Fibroblast of peridontal ligament (primary cell): ENCODE data around the gene VWC2.

Experiments
- DNase-seq: peaks from one replicate; pipeline ENCODE4 v3.0.0-alpha.2; 2010; ENCODE audit errors: extremely low read depth

VWC2 gene

DNA sequence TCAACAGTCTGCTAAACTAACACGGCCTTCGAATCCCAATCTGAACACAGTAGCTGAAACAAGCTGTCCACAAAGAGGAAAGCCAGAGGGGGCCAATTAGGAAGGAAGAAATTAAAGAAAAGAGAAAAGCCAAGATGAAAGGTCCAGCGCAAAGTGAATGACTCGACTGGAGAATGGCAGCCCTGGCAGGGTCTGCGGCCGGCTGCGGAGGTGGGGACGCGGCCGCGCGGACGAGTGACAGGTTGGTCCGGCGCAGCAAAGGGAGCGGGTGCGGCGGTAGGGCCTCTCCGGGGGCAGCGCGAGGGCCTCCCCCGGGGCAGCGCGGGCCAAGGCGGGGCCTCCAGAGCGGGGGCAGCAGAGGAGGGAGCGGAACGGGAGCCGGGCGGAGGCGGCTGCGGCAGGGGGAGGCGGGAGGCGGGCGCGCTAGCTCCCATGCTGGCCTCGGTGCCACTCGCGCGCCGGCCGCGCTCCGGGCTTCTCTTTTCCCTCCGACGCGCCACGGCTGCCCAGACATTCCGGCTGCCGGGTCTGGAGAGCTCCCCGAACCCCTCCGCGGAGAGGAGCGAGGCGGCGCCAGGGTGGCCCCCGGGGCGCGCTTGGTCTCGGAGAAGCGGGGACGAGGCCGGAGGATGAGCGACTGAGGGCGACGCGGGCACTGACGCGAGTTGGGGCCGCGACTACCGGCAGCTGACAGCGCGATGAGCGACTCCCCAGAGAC lies at the start of gene VWC2:
Gene VWC2, plus strand, starts transcription at position 421 of the 718 bp plus-strand sequence. CDS start 1,798 bp downstream, outside the sequence.
- no peak for DNase-seq

- DNase-seq = no peak
These were observed 49.4 kb upstream of the VWC2 start for GRCh38 chr7:49724071-49724470.

DNA sequence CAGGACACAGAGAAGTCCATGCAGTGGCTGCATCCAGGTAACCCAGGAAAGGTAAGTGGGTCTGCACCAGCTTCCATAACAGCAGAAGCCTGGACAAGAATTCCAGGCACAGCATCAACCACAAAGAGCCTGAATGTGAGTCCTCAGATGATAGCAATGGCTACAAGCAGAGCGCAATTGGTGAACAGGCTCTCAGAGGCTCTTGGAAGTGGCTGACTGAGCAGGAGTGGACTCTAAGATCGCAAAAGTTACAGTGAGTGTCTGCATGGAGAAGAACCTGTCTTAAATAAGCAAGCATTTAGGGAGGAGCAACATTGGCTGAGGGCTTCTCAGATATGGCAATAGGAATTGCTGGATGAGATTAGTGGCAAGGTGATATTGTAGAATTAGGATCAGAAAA lies 41.6 kb upstream of the VWC2 start:
- DNase-seq = no peak

- DNase-seq = no peak
These were observed 10.8 kb upstream of the VWC2 start for GRCh38 chr7:49762666-49763065.

DNA sequence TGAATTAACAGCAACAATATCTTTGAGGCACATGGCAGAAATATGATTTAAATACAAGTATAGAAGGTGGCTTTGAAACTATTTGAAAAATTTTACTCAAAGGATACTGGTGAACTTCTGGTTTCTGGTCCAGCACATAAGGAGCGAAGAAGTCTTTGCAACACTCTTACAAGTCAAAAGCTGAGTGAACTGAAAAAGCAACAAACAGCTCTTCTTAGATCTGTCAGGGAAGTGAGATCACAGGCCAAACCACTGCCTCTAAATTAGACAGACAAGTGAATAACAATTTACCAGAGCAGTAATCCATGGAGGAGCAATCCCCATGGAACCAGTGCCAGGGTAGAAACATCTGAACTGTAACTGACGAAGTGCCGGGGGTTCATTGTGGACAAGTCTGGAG lies 9.6 kb upstream of the VWC2 start:
- no peak for DNase-seq

DNA sequence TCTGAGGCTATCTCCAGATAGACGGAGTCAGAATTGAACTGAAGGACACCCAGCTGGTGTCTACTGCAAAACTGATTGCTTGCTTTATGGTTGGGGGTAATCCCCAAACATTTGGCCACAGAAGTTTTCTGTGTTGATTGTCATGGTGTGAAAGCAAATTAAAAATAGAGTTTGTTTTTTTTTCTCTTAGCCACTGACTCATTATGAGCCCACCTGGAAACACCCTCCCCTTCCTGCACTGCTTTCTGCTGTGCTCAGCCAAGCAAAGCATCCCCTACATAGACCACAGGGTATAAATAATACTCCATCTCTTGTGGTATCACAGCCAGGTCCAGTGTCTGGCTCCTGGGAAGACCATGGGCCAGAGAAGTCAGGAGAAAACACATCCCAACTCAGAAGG lies 6.5 kb upstream of the VWC2 start:
- DNase-seq = no peak

DNA sequence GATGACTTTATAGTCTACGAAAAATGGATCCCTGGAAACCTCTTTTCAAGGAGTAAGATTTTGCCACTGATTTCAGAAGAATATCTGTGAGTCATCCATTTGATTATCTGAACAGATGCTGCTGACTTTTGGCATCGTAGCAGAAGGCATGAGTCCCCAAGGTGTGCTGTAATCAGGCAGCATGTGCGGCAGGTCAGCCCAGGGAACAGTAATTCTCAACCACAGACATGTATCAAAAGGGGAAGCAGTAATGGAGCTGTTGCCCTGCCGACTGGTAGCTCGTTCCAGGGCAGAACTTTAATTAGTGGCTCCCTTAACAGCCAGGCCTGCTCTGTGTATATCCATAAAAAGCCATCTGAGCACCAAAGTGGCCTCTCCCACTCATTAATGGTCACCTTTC lies 5.7 kb upstream of the VWC2 start:
- DNase-seq = no peak

DNA sequence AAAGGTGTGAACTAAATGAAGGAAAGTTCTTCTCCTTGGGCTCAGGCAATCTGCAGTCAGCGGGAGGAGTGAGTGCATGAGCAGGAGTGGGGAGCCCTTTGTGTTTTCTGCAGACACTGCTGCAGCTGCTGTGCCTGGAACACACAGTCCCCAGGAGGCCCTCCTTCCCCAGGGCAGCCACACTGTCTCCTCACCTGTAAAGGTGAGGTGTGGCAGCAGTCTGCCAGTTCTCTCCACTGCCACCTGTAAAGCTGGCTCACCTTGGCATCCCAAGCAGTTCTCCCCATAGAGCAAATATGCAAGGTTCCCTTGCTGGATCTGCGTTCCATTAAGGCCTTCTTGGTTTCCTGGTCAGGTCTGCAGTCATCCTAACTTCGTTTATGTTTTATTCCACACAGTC lies 5.2 kb upstream of the VWC2 start:
- no peak for DNase-seq

DNA sequence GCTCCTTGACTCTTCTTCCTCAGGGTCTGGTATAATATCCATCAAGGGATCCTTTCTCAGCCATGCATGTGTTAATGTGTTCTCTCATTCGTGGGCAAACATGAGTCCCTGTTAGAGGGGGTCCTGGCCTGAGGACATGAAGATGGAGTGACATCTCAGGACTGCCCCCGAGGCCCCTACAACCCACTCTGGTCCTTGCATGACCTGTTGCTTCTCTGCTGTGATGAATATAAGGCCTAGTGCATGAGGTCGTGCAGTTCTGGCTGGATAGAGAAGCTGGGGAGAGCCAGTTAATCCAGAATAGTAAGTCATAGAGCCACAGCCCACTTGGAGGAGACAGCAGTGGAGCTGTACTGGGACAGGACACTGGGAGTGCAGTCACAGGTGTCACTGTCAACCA lies 4.6 kb upstream of the VWC2 start:
- DNase-seq = no peak

GRCh38 chr7:49769285-49769857 lies 4.1 kb upstream of the VWC2 start:
- DNase-seq = no peak

DNA sequence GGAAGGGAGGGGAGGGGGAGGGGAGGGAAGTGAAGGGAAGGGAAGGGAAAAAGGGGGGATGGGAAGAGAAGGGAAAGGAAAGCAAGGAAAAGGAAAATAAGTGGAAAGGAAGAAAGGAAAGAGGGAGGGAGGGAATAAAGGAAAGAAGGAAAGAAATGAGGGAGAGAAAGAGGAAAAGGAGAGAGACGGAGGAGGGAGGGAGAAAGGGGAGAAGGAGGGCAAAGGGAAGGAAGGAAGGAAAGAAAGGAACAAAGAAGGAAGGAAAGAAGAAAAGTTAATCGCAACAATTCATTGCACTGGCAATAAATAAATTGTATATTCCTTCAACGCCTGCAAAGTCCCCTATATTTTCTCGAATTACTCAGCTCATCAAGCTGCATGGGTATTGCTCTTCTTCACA lies 2.6 kb upstream of the VWC2 start:
- DNase-seq = no peak

DNA sequence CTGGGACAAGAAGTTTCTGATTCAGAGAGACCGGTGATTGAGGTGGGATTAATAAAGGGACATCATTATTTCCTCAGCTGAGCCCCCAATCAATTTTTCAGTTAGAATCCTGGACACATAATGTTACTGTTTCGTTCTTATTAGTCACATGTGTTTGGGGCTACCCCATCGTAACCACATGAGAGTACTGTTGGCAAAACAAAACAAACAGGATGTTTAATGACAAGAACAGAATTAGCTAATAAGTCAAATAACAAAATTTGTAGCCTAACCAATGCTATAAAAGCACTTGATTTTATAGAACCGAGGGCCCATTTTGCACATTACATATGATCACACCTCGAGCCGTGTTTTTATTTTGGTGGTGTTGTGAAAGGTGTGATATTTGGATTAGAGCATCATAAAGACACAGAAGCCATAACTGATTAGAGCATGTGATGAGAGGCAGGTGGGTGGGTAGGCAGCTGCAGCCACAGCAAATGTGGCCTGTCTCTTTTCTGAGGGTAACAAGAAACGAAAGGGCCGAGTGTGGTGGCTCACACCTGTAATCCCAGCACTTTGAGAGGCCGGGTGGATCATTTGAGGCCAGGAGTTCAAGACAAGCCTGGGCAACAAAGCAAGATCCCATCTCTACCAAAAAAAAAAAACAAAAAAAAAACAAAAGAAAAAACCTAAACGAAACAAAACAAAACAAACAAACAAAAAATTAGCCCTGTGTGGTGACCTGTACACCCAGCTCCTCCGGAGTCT lies 1.8 kb upstream of the VWC2 start:
- no peak for DNase-seq

GRCh38 chr7:49772916-49773217 lies 571 bp upstream of the VWC2 start:
- no peak for DNase-seq

GRCh38 chr7:49773936-49774458 lies 559 bp downstream of the VWC2 start:
- no peak for DNase-seq

DNA sequence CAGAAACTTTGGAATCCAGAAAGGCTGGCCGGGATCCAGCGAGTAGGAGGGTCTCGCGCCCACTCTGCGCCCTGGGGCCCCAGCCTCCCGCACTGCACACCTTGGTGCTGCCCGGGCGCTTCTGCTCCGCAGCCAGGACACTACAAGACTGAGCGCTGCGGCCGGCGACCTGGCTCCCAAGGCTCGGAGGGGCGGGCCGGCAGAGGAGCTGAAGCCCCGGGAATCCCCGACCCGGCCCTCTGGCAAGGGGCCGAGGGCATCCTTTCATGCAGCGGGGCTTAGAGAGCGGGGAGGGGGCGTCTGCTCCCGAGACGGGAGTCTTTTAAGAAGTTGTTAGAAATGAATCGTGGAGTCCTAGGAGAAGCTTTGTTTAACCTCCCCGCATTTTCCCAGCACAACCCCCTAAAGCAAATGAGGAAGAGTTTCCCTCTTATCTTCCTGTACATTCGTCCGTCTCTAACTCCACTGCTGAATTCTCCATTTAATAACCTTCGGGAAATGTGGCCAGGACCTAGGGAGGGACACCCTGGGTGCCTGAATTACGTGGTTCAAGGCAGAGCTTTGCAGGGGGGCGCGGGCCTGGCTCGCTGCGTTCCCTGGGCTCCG lies 1.1 kb downstream of the VWC2 start:
- no peak for DNase-seq

DNA sequence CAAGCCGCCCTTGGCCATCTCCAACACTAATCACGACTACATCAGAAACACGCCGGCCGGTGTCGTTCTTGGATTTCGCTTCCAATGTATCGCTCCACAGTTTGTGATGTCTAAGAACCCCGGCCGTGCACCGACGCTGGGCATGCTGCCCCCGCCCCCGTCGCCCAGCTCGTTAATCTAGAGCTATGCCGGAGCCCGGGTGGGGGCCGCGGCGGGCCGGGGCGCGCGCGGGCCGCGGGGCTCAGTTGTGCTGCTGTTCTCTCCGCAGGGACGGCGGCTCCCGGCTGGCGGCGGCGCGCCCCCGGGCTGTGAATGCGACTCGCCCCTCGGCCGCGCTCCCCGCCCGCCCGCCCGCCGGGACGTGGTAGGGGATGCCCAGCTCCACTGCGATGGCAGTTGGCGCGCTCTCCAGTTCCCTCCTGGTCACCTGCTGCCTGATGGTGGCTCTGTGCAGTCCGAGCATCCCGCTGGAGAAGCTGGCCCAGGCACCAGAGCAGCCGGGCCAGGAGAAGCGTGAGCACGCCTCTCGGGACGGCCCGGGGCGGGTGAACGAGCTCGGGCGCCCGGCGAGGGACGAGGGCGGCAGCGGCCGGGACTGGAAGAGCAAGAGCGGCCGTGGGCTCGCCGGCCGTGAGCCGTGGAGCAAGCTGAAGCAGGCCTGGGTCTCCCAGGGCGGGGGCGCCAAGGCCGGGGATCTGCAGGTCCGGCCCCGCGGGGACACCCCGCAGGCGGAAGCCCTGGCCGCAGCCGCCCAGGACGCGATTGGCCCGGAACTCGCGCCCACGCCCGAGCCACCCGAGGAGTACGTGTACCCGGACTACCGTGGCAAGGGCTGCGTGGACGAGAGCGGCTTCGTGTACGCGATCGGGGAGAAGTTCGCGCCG lies 1.9 kb downstream of the VWC2 start:
- DNase-seq = no peak

- no peak for DNase-seq
These were observed 2.6 kb downstream of the VWC2 start for GRCh38 chr7:49775949-49776443.

DNA sequence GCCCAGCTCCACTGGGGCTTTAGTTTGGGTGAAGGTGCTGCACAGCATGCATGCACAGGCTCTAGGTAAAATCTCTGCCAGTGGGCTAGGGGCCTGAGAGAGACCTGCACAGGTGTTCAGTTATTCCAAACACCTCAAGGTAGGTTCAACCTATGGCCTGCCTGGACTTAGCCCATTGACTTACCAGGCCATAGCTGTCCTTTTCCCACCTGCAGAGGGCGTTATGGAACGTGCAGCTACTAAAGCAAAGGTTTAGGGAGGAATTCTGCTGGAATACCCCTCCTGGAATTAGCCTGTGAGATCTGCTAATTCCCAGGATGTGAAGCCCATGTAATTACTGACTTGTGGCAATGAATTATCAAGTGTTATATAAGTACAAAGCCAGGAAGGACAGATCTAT lies 3.6 kb downstream of the VWC2 start:
- DNase-seq = no peak

- DNase-seq = no peak
These were observed 5.4 kb downstream of the VWC2 start for GRCh38 chr7:49778731-49779270.

DNA sequence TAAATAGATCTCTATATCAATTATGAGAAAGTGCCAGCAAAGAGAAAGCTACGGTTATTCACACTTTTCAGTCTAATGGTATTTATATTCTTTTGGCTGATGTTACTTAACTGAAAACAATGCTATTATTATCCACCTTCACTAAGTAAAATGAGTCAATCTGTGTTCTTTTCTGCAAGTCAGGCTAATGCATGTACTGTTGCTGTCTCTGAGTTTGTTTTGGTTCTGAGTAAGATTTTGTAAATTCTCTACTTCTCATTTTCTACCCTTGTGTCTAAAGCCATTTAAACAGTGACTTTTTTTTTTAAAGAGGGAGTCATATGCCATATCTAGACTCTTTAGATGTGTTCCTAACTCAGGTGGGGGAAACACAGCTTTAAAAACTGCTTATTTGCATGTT lies 7.5 kb downstream of the VWC2 start:
- no peak for DNase-seq

DNA sequence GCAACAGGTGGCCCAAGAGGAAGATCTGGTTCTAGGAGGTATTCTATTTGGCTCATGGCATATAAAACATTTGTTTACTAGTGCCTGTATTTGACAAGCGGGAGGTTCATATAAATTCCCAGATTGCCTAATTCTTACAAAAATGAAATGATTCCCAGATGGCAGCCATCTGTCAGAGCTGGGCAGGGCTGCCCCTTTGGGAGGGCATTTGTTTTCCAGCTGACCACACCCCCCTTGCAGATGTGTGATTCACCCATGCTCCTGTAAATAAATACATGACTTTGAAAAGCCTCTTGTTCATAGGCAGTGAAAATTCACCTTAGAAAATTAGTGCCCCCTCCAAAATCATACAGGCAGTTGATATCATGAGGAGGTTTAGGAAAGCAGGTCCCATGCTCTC lies 8.6 kb downstream of the VWC2 start:
- DNase-seq = no peak
